D341Med (cell line): Measurements from ENCODE around the gene YEATS2.
"Not testable (repeated sequence)": the region's sequence is repeated elsewhere in the genome, so short reads cannot be mapped to it uniquely, and the experiment has no call there.

Experiments used
- DNase-seq: peaks from one replicate; pipeline ENCODE4 v3.0.0; 2012; ENCODE audit warnings: low spot score

The YEATS2 gene

DNA sequence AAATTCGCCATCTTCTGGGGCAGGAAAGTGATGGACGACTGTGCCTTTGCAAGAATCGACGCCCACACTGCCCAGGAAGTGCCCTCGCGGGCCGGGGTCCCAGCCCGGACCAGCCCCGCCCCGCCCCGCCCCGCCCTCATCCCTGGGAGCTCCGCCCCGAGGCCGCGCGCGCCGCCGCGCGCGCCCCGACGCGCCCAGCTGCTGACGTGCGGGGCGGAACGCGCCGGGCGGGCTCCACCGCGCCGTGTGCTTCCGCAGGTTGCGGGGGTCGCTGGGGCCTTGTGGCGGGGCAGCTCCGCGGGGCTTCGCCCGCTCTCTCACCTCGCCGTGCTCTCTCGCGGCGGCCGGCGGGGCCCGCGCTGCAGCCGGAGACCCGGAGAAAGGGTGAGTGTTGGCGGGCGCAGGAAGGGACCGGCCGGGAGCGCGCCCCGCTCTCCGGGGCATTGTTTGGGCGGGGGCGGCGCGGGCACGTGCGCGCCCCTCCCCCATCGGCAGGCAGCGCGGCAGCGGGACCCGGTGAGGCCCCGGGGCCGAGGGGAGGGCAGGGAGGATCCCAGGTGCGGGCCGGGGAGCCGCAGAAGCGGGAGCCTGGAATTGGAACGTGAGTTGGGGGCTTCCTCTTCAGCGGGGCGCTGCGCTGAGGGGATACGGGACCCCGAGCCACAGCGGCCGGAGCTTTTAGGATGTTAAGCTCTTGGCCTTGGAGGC, at the start of gene YEATS2:
Gene YEATS2, plus strand, starts transcription at position 188 of the 708 bp plus-strand sequence. CDS start 17,366 bp downstream, outside the sequence.
- DNase-seq = peak; percentile 99

GRCh38 chr3:183650554-183650953, 47.0 kb upstream of the YEATS2 start:
- no peak for DNase-seq

GRCh38 chr3:183653209-183654064, 44.2 kb upstream of the YEATS2 start:
- no peak for DNase-seq

DNA sequence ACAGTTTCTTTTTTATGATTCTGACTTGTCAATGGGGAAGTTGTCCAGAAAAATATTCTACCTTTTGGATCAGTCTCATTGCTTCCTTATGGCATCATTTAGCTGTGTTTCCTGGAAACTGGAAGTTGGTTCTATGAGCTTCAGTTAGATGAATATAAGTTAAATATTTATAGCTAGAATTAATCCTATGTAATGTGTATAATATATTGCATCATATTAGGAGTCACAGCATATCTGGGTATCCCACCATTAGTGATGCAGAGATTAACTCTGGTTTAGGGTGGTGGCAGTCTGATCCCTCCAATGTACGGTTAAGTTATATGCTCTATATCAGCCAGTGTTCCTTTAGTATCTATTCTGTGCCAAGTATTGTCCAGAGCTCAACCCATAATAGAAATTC, 42.9 kb upstream of the YEATS2 start:
- DNase-seq = no peak

DNA sequence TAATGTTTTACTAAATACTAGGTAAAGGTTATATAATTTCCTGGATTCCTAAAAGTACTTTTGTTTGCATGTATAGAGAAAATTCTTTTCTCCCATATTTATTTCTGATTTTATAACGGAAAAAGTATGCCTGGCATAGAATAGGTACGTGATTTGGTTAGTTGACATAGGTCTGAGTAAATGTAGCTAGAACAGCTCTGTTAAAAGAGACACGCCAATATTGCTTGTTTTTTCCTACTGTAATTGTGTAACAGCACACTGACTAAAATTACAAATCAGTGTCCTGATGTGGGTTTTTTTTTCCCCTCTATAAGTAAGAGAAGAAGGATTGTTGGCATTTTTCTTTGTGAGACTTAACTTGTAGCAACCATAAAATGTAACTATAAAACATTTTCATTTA, 35.5 kb upstream of the YEATS2 start:
- DNase-seq = no peak

GRCh38 chr3:183664913-183665381, 32.6 kb upstream of the YEATS2 start:
- no peak for DNase-seq

- DNase-seq = no peak
Observed at GRCh38 chr3:183680061-183680460, 17.5 kb upstream of the YEATS2 start.

GRCh38 chr3:183687705-183688104, 9.9 kb upstream of the YEATS2 start:
- no peak for DNase-seq

DNA sequence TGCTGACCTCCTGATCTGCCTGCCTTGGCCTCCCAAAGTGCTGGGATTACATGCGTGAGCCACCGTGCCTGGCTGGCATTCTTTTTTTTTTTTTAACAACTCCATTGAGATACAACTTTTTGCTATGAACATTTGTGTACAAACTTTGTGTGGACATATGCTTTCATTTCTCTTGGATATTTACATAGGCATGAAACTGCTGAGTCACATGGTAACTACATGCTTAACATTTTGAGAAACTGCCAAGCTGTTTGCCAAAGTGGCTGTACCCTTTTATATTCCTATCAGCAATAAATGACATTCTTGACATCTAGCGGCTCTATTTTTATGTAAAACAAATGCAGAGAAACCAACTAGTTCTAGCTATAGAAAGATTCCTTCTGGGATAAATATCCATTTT, 8.7 kb upstream of the YEATS2 start:
- no peak for DNase-seq

GRCh38 chr3:183689621-183690020, 8.0 kb upstream of the YEATS2 start:
- not testable (repeated sequence) for DNase-seq

DNA sequence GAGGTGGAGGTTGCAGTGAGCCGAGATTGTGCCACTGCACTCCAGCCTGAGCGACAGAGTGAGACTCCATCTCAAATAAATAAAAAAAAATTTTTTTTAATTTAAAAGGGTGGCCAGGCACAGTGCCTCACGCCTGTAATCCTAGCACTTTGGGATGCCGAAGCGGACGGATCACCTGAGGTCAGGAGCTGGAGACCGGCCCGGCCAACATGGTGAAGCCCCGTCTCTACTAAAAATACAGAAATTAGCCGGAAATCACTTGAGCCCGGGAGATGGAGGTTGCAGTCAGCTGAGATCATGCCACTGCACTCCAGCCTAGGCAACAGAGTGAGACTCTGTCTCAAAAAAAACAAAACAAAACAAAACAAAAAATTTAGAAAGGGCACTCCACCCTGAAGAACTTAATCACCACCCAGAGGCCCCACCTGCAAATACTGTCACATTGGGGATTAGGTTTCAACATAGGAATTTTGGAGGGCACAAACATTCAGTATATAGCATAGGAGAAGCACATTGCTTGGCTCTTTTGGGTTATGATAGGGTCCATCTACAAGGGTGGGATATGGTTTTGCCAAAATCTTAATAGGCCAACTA, 7.1 kb upstream of the YEATS2 start:
- no peak for DNase-seq

DNA sequence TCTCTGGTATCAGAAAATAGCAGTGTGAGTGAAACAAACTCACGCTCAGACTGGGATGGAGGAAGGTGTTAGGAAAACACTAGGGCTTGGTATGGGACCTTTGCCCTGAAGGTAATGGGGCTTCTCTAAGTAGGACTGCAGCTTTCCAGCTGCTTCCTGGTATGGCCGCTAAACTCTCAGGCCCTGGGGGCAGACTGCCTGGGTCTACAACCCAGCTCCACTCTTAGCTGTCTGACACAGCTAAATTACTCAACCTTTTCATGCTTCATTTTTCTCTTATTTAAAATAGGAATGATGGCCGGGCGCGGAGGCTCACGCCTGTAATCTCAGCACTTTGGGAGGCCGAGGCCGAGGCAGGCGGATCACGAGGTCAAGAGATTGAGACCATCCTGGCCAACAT, 5.2 kb upstream of the YEATS2 start:
- DNase-seq = no peak

GRCh38 chr3:183695569-183696364, 1.8 kb upstream of the YEATS2 start:
- DNase-seq = no peak

GRCh38 chr3:183697123-183697609, 431 bp upstream of the YEATS2 start:
- DNase-seq = no peak

DNA sequence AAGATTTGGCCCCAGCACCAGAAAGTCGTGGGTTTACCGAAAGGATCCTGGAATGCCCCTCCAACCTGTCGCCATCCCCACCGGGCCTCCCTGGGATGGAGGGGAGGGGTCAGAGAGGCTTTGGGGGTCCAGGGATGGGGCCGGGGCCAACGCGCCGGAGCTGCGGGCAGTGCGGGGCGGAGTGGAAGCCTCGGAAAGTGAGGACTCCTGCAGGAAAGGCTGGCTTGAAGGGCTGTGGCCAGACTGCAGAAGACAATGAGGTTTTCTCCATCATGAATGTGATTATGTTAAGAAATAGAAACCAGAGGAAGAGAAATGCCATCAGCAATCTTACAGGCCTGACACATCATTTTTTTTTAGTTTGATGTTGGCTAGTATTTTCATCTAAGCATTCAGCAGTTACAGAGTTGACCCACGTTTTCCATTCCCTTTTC, 738 bp downstream of the YEATS2 start:
- DNase-seq = peak; percentile 72

DNA sequence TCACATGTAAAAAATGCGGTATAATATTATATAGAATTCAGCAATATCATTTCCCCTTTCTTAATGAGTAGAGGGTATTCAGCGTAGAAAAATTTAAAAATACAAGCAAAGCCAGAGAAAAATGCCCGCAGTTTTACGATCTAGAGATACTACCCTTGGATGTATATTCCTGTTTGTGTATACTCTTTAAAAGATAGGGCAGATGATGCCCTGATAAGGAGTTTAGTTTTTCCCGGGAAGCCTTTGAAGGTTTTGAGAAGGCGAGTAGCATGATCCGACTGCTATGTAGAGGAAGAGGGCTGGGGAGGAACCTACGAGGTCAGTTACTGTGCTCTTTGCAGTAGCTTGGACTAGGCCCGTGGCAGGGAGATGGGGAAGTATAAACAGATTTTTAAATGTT, 1.2 kb downstream of the YEATS2 start:
- DNase-seq = no peak

GRCh38 chr3:183699238-183699947, 1.8 kb downstream of the YEATS2 start:
- DNase-seq = no peak

- no peak for DNase-seq
Observed at GRCh38 chr3:183701744-183702143, 4.1 kb downstream of the YEATS2 start.

DNA sequence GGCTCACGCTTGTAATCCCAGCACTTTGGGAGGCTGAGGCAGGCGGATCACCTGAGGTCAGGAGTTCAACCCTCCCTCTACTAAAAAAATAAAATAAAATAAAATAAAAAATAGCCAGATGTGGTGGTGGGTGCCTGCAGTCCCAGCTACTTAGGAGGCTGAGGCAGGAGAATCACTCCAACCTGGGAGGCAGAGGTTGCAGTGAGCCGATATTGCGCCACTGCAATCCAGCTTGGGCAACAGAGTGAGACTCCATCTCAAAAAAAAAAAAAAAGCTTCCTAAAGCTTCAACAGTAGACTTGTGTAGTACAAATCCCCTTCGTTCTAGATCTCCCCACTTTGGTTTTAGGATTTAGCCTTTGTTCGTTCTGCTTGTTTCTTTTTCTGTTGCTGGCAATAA, 6.3 kb downstream of the YEATS2 start:
- DNase-seq = not testable (repeated sequence)

DNA sequence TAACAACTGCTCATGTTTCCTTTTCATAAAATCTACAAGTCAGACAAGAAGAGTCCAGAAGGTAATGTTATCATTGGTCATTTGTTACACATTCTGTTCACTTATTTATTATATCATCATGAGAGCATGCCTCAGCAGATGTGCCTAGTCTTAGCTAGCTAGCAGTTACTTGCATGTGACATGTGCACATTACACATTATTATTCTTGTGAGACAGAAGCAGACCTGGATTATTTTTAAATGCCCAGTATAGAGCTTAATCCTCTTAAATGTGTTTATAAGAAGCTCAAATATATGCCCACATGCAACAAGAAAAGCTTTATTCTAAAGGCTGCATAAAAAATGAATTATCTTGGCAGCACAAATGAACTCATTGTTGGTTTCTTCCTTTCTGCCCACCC, 12.6 kb downstream of the YEATS2 start:
- peak; percentile 58 for DNase-seq

DNA sequence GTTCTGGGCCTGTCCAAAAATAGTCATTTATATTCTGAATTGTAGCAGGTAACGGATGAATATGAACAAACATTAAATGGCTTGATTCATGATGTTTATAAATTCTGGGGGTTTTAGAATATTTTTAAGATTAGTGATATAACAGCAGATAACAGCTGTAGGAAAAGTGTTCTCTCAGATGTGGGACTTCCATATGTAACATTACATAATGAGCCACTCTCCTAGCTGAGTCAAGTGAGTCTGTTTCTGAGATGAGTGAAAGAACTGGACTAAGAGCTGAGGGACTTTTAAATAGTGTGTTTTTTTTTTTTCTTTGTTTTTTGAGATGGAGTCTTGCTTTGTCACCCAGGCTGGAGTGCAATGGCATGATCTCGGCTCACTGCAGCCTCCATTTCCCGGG, 13.9 kb downstream of the YEATS2 start:
- no peak for DNase-seq
